HUES6 (cell line): ENCODE results near the gene ALG14.
"Not testable (repeated sequence)": the region's sequence is repeated elsewhere in the genome, so short reads cannot be mapped to it uniquely, and the experiment has no call there.

Experiments used
- H3K27ac ChIP-seq: 2 replicates; pipeline ENCODE4 v1.7.0; 2013; ENCODE audit warnings: low read depth, mild to moderate bottlenecking, low read length, inconsistent platforms
- H3K27me3 ChIP-seq: 2 replicates; pipeline ENCODE4 v1.6.1; 2013; ENCODE audit warnings: low read length; ENCODE audit not compliant: control insufficient read depth, insufficient read depth
- H3K36me3 ChIP-seq: 2 replicates; pipeline ENCODE4 v1.6.1; 2013; ENCODE audit warnings: low read length; ENCODE audit not compliant: control insufficient read depth, insufficient read depth
- H3K4me1 ChIP-seq: 2 replicates; pipeline ENCODE4 v1.6.1; 2013; ENCODE audit warnings: low read length; ENCODE audit not compliant: control insufficient read depth, insufficient read depth
- H3K4me3 ChIP-seq: 2 replicates; pipeline ENCODE4 v1.5.1; 2013; ENCODE audit warnings: low read depth, low read length
- H3K9ac ChIP-seq: one replicate; pipeline ENCODE4 v1.6.1; 2013; ENCODE audit warnings: mild to moderate bottlenecking, low read length
- H3K9me3 ChIP-seq: 2 replicates; pipeline ENCODE4 v1.6.1; 2013; ENCODE audit warnings: low read depth, low read length; ENCODE audit not compliant: control insufficient read depth, insufficient read depth

Gene ALG14

GRCh38 chr1:94953107-94953506, 119.6 kb downstream of the ALG14 start:
- Histone ChIP-seq H3K4me3 (no peak overlapping the region), H3K36me3 (no peaks in the 10 kb centered on the region), H3K9me3 (peaks cover 3% of the 10 kb centered on the region; the same call in 1 of the 2 replicates), H3K27ac (no peak overlapping the region), H3K9ac (no peak overlapping the region), H3K27me3 (no peaks in the 10 kb centered on the region), H3K4me1 (peaks cover 16% of the 10 kb centered on the region)

DNA sequence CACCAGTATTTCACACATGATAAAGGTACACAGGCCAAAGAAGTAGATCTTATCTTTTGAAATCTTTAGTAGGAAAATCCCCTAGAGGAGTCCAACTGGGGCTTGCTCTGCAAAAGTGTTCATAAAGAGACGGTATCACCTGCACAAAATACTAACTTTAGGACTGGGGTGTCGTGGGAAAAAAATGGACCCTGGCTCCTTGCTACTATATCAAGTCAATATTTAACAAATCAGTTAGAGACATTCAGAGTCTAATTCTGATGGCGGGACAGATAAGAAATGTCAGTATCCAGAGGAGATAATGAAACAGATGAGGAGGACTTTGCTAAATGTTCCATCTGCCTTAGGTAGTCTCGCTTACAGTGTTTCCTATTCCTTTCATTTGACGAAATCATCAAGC, 120.2 kb downstream of the ALG14 start:
- no peak overlapping the region for H3K4me3 ChIP-seq
- no peaks in the 10 kb centered on the region for H3K36me3 ChIP-seq
- H3K4me1 ChIP-seq = peaks cover 16% of the 10 kb centered on the region
- H3K9me3 ChIP-seq = peaks cover 3% of the 10 kb centered on the region; the same call in 1 of the 2 replicates
- no peak overlapping the region for H3K27ac ChIP-seq
- H3K27me3 ChIP-seq = no peaks in the 10 kb centered on the region
- no peak overlapping the region for H3K9ac ChIP-seq

GRCh38 chr1:94951509-94952208, 121.1 kb downstream of the ALG14 start:
- Histone ChIP-seq H3K36me3 (no peaks in the 10 kb centered on the region), H3K4me3 (no peak overlapping the region), H3K27ac (no peak overlapping the region), H3K9me3 (peaks cover 3% of the 10 kb centered on the region; the same call in 1 of the 2 replicates), H3K4me1 (peaks cover 16% of the 10 kb centered on the region), H3K27me3 (no peaks in the 10 kb centered on the region), H3K9ac (no peak overlapping the region)

DNA sequence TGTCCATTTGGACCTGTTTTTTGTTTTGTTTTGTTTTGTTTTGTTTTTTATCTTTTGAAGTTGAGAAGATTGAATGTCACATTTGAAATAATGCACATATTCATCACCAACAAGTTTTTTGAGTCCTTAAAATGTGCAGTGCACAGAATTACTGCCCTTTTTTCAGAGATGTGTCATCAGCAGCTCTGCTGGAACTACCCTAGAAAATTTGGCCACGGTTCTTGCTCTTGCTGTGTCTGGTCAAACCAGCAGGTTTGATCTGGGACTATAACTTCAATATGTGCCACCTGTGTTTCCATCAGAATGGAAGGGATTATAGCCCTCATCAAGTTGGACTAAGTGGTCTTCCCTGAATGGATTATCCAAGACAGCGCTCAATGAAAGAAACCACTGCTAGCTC, 121.7 kb downstream of the ALG14 start:
- H3K4me1 ChIP-seq = peaks cover 16% of the 10 kb centered on the region
- no peak overlapping the region for H3K27ac ChIP-seq
- H3K36me3 ChIP-seq = no peaks in the 10 kb centered on the region
- H3K9me3 ChIP-seq = peaks cover 3% of the 10 kb centered on the region; the same call in 1 of the 2 replicates
- no peak overlapping the region for H3K9ac ChIP-seq
- no peaks in the 10 kb centered on the region for H3K27me3 ChIP-seq
- no peak overlapping the region for H3K4me3 ChIP-seq

DNA sequence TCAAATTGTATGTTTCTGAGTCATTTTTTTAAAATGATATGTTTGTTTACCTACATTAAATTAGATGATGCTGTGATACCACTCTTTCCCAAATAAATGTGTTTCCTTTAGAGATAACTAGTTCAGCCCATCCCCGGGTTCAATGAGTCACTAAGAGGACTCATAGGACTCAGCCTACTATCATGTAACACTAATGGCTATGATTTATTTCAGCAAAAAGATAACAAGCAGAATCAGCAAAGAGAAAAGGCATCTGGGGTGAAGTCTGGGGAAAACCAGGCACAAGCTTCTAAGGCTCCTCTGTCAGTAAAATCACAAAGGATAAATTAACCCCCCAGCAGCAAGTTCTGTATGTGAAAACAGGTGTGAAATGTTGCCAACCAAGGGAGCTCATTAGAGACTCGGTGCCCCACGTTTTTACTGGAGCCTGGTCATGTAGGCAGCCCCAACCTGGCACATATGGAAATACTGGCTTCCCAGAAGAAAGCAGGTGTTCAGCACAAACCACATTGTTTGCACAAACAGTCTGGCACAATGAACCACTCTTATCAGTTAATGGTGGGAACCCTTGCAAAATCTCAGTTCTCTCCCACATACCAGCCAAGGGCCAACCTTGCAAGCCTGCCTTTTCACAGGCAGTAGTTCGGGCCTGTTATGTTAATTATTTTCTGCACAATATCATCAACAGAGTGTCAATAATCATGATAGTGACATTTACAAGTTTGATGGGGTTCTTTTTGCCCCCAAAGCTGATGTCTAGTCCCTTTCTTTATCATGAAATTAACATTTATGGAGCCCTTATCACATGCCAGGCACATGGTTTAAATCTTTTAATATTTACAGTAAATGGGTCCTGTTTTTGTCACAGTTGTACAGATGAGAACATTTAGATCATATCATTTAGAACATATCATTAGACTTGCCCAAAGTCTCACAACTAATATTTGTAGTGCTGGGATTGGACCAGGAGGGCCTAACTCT, 122.8 kb downstream of the ALG14 start:
- H3K4me3 ChIP-seq = no peak overlapping the region
- H3K9me3 ChIP-seq = peaks cover 3% of the 10 kb centered on the region; the same call in 1 of the 2 replicates
- H3K27me3 ChIP-seq = no peaks in the 10 kb centered on the region
- H3K4me1 ChIP-seq = peaks cover 14% of the 10 kb centered on the region
- H3K9ac ChIP-seq = no peak overlapping the region
- no peak overlapping the region for H3K27ac ChIP-seq
- no peaks in the 10 kb centered on the region for H3K36me3 ChIP-seq

DNA sequence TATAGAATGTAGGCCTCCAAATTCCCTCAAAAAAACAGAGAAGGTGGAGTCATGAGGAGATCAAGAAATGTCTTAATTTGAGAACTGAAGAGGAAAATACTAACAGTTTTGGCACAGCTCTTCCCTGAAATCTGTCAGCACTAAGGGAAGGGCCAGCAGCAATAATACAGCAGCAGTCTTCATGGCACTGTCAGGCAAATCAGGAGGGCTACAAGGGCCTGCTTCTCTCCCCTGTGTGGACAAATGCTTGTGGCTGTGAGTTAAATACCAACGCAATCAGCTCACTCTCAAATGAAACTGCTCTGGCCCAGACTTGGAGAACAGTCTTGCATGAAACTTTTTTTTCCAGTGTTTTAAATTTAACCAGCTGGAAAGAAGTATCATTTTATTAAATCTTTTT, 125.3 kb downstream of the ALG14 start:
- no peak overlapping the region for H3K9ac ChIP-seq
- H3K4me3 ChIP-seq = no peak overlapping the region
- no peaks in the 10 kb centered on the region for H3K9me3 ChIP-seq
- H3K27ac ChIP-seq = no peak overlapping the region
- H3K27me3 ChIP-seq = no peaks in the 10 kb centered on the region
- H3K4me1 ChIP-seq = no peaks in the 10 kb centered on the region
- no peaks in the 10 kb centered on the region for H3K36me3 ChIP-seq

DNA sequence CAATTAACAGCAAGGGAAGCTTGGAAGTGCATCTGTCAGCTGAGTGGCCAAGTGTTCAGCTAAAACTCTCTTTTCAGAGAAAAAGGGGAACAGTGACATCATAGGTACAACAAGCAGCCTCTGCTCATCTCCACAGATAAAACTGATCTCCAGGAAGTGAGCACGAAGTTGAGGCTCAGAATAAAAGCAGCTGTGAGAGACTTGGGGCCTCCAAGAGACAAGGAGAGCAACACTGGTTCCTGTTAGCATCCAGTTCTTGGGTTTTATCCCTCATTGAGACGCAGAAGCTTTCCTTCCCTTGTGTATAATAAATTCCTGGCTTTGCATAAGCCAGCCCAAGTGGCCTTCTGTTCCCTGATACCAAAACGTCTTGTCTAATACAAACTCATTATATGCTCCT, 125.9 kb downstream of the ALG14 start:
- Histone ChIP-seq H3K9ac (no peak overlapping the region), H3K27ac (no peak overlapping the region), H3K4me1 (no peaks in the 10 kb centered on the region), H3K36me3 (no peaks in the 10 kb centered on the region), H3K9me3 (no peaks in the 10 kb centered on the region), H3K4me3 (no peak overlapping the region), H3K27me3 (no peaks in the 10 kb centered on the region)

- Histone ChIP-seq H3K36me3 (no peaks in the 10 kb centered on the region), H3K27me3 (no peaks in the 10 kb centered on the region), H3K4me1 (peaks cover 5% of the 10 kb centered on the region; the same call in 1 of the 2 replicates), H3K27ac (no peak overlapping the region), H3K4me3 (no peak overlapping the region), H3K9ac (no peak overlapping the region), H3K9me3 (no peaks in the 10 kb centered on the region)
These were observed 130.3 kb downstream of the ALG14 start for GRCh38 chr1:94942171-94943128.

- H3K36me3 ChIP-seq, H3K9ac ChIP-seq, H3K9me3 ChIP-seq, H3K4me3 ChIP-seq, H3K27ac ChIP-seq, H3K27me3 ChIP-seq: not testable (repeated sequence)
- peaks cover 12% of the 10 kb centered on the region for H3K4me1 ChIP-seq
These were observed 131.3 kb downstream of the ALG14 start for GRCh38 chr1:94941480-94941879.

GRCh38 chr1:94940738-94941137, 132.0 kb downstream of the ALG14 start:
- Histone ChIP-seq H3K9ac (no peak overlapping the region), H3K4me1 (peaks cover 19% of the 10 kb centered on the region), H3K4me3 (no peak overlapping the region)

More at GRCh38 chr1:94940738-94941137, 132.0 kb downstream of the ALG14 start:
- Histone ChIP-seq H3K36me3 (no peaks in the 10 kb centered on the region), H3K27me3 (no peaks in the 10 kb centered on the region), H3K9me3 (no peaks in the 10 kb centered on the region), H3K27ac (no peak overlapping the region)
